Activated CD4-positive, alpha-beta T cell treated with anti-CD3 and anti-CD28 coated beads, Interleukin-2, amount 10 ng/mL, durations not matched to agents 24 days and 14 days (primary cell): ENCODE data around the gene GALNT1. TPM values are rescaled to one million over a fixed set of nuclear protein-coding genes. Genes with fewer than 3 reads are reported as not detected.

Experiments
- DNase-seq: peaks from one replicate; pipeline ENCODE4 v3.0.0; 2022
- H3K27ac Mint-ChIP-seq: one replicate; pipeline ENCODE4 v1.8.0; 2022; ENCODE audit warnings: mild to moderate bottlenecking, mixed read lengths
- H3K27me3 Mint-ChIP-seq: one replicate; pipeline ENCODE4 v1.8.0; 2022; ENCODE audit warnings: mixed read lengths
- H3K36me3 Mint-ChIP-seq: one replicate; pipeline ENCODE4 v1.8.0; 2022; ENCODE audit warnings: low read depth, mild to moderate bottlenecking, mixed read lengths
- H3K4me1 Mint-ChIP-seq: one replicate; pipeline ENCODE4 v1.8.0; 2021; ENCODE audit warnings: mixed read lengths
- H3K4me3 Mint-ChIP-seq: one replicate; pipeline ENCODE4 v1.8.0; 2022; ENCODE audit warnings: mild to moderate bottlenecking, moderate library complexity, mixed read lengths
- H3K9me3 Mint-ChIP-seq: one replicate; pipeline ENCODE4 v1.8.0; 2021; ENCODE audit warnings: mixed read lengths
- intact Hi-C: fragments of 100-400 bp; cut with micrococcal nuclease; formaldehyde crosslinking; loops from one replicate; pipeline ENCODE4 v1.15.1; 2023
- total RNA-seq: library from RNA; stranded (reverse); gene quantifications from 2 replicates; pipeline ENCODE4 v1.2.3, GENCODE V29; 2022

The GALNT1 gene
- total RNA-seq, 1 donor from 2014 or later, result 47.0 TPM

GRCh38 chr18:35589546-35589945 is 8.0 kb downstream of the GALNT1 start:
- Mint-ChIP-seq H3K4me3 (no peak overlapping the region), H3K27me3 (no peaks in the 10 kb centered on the region), H3K4me1 (peaks cover 17% of the 10 kb centered on the region), H3K27ac (no peak overlapping the region), H3K36me3 (peaks cover 13% of the 10 kb centered on the region), H3K9me3 (peaks cover 17% of the 10 kb centered on the region)
- intact Hi-C loops, result loop anchor here (10.0 kb wide), 1 partner anchor 615 kb away; no protein-coding TSS in a partner anchor
- DNase-seq, result no peak

GRCh38 chr18:35590935-35591334 is 9.4 kb downstream of the GALNT1 start:
- intact Hi-C loops, result no loop called here
- no peaks in the 10 kb centered on the region for H3K27me3 Mint-ChIP-seq
- H3K4me1 Mint-ChIP-seq, result peaks cover 11% of the 10 kb centered on the region
- no peak for DNase-seq
- peaks cover 12% of the 10 kb centered on the region for H3K9me3 Mint-ChIP-seq
- peaks cover 7% of the 10 kb centered on the region for H3K36me3 Mint-ChIP-seq
- H3K4me3 Mint-ChIP-seq, result no peak overlapping the region
- no peak overlapping the region for H3K27ac Mint-ChIP-seq

GRCh38 chr18:35592298-35592697 is 10.8 kb downstream of the GALNT1 start:
- Mint-ChIP-seq H3K4me1 (peaks cover 10% of the 10 kb centered on the region), H3K9me3 (peaks cover 7% of the 10 kb centered on the region), H3K27ac (no peak overlapping the region), H3K27me3 (no peaks in the 10 kb centered on the region), H3K4me3 (no peak overlapping the region), H3K36me3 (peaks cover 6% of the 10 kb centered on the region)
- intact Hi-C loops, result no loop called here
- DNase-seq, result no peak

- Mint-ChIP-seq H3K4me3 (no peak overlapping the region), H3K9me3 (peaks cover 3% of the 10 kb centered on the region), H3K27me3 (no peaks in the 10 kb centered on the region), H3K27ac (no peak overlapping the region), H3K36me3 (peaks cover 6% of the 10 kb centered on the region), H3K4me1 (peaks cover 4% of the 10 kb centered on the region)
- intact Hi-C loops, result no loop called here
- no peak for DNase-seq
These were observed 12.3 kb downstream of the GALNT1 start for GRCh38 chr18:35593859-35594258.

GRCh38 chr18:35597758-35598157 is 16.2 kb downstream of the GALNT1 start:
- Mint-ChIP-seq H3K9me3 (peaks cover 15% of the 10 kb centered on the region), H3K27me3 (no peaks in the 10 kb centered on the region), H3K4me1 (no peaks in the 10 kb centered on the region), H3K36me3 (peaks cover 24% of the 10 kb centered on the region), H3K4me3 (no peak overlapping the region), H3K27ac (no peak overlapping the region)
- intact Hi-C loops, result no loop called here
- DNase-seq, result no peak

- no peaks in the 10 kb centered on the region for H3K27me3 Mint-ChIP-seq
These were observed 20.8 kb downstream of the GALNT1 start for GRCh38 chr18:35602193-35602820.

GRCh38 chr18:35603008-35603407 is 21.5 kb downstream of the GALNT1 start:
- no peaks in the 10 kb centered on the region for H3K27me3 Mint-ChIP-seq
- H3K9me3 Mint-ChIP-seq, result peaks cover 29% of the 10 kb centered on the region
- no peak overlapping the region for H3K4me3 Mint-ChIP-seq
- no peak for DNase-seq
- intact Hi-C loops, result no loop called here
- H3K36me3 Mint-ChIP-seq, result peaks cover 28% of the 10 kb centered on the region
- H3K27ac Mint-ChIP-seq, result no peak overlapping the region
- peaks cover 7% of the 10 kb centered on the region for H3K4me1 Mint-ChIP-seq

More at GRCh38 chr18:35602193-35602820, 20.8 kb downstream of the GALNT1 start:
- no peak overlapping the region for H3K27ac Mint-ChIP-seq
- no peak for DNase-seq
- H3K4me1 Mint-ChIP-seq, result peaks cover 7% of the 10 kb centered on the region
- H3K4me3 Mint-ChIP-seq, result no peak overlapping the region
- H3K9me3 Mint-ChIP-seq, result peaks cover 29% of the 10 kb centered on the region
- intact Hi-C loops, result no loop called here
- peaks cover 28% of the 10 kb centered on the region for H3K36me3 Mint-ChIP-seq

- peaks cover 24% of the 10 kb centered on the region for H3K36me3 Mint-ChIP-seq
- no peak overlapping the region for H3K4me3 Mint-ChIP-seq
These were observed 22.0 kb downstream of the GALNT1 start for GRCh38 chr18:35603528-35603927.

GRCh38 chr18:35604369-35604768 is 22.8 kb downstream of the GALNT1 start:
- Mint-ChIP-seq H3K27ac (no peak overlapping the region), H3K4me3 (no peak overlapping the region), H3K9me3 (peaks cover 29% of the 10 kb centered on the region), H3K4me1 (peaks cover 7% of the 10 kb centered on the region), H3K36me3 (peaks cover 22% of the 10 kb centered on the region), H3K27me3 (no peaks in the 10 kb centered on the region)
- intact Hi-C loops, result no loop called here
- DNase-seq, result no peak

More at GRCh38 chr18:35603528-35603927, 22.0 kb downstream of the GALNT1 start:
- Mint-ChIP-seq H3K9me3 (peaks cover 29% of the 10 kb centered on the region), H3K27me3 (no peaks in the 10 kb centered on the region), H3K4me1 (peaks cover 7% of the 10 kb centered on the region), H3K27ac (no peak overlapping the region)
- intact Hi-C loops, result no loop called here
- no peak for DNase-seq

GRCh38 chr18:35605686-35606417 is 24.3 kb downstream of the GALNT1 start:
- H3K27ac Mint-ChIP-seq, result no peak overlapping the region
- intact Hi-C loops, result no loop called here
- H3K9me3 Mint-ChIP-seq, result peaks cover 22% of the 10 kb centered on the region
- no peak overlapping the region for H3K4me3 Mint-ChIP-seq
- H3K4me1 Mint-ChIP-seq, result peaks cover 7% of the 10 kb centered on the region
- no peak for DNase-seq
- H3K36me3 Mint-ChIP-seq, result peaks cover 14% of the 10 kb centered on the region
- H3K27me3 Mint-ChIP-seq, result no peaks in the 10 kb centered on the region

- Mint-ChIP-seq H3K27me3 (no peaks in the 10 kb centered on the region), H3K36me3 (peaks cover 2% of the 10 kb centered on the region), H3K4me1 (peaks cover 7% of the 10 kb centered on the region), H3K9me3 (peaks cover 6% of the 10 kb centered on the region), H3K4me3 (no peak overlapping the region), H3K27ac (no peak overlapping the region)
- DNase-seq, result no peak
- intact Hi-C loops, result loop anchor here (2.0 kb wide), 1 partner anchor 16 kb away; no protein-coding TSS in a partner anchor
These were observed 27.7 kb downstream of the GALNT1 start for GRCh38 chr18:35609236-35609635.

GRCh38 chr18:35610089-35610488 is 28.5 kb downstream of the GALNT1 start:
- H3K4me1 Mint-ChIP-seq, result peaks cover 7% of the 10 kb centered on the region
- H3K4me3 Mint-ChIP-seq, result no peak overlapping the region
- H3K36me3 Mint-ChIP-seq, result no peaks in the 10 kb centered on the region
- H3K9me3 Mint-ChIP-seq, result no peaks in the 10 kb centered on the region
- intact Hi-C loops, result loop anchor here (10.0 kb wide), 2 partner anchors 565 to 745 kb away; partner anchors contain the start of gene MAPRE2
- no peaks in the 10 kb centered on the region for H3K27me3 Mint-ChIP-seq
- DNase-seq, result no peak
- H3K27ac Mint-ChIP-seq, result no peak overlapping the region

- no peaks in the 10 kb centered on the region for H3K36me3 Mint-ChIP-seq
- H3K27me3 Mint-ChIP-seq, result no peaks in the 10 kb centered on the region
- no peak for DNase-seq
- intact Hi-C loops, result loop anchor here (10.0 kb wide), 2 partner anchors 566 to 746 kb away; partner anchors contain the start of gene MAPRE2
- no peak overlapping the region for H3K27ac Mint-ChIP-seq
- H3K9me3 Mint-ChIP-seq, result no peaks in the 10 kb centered on the region
- no peak overlapping the region for H3K4me3 Mint-ChIP-seq
- H3K4me1 Mint-ChIP-seq, result peaks cover 6% of the 10 kb centered on the region
These were observed 29.2 kb downstream of the GALNT1 start for GRCh38 chr18:35610724-35611123.

GRCh38 chr18:35611518-35611917 is 30.0 kb downstream of the GALNT1 start:
- H3K9me3 Mint-ChIP-seq, result no peaks in the 10 kb centered on the region
- no peak overlapping the region for H3K4me3 Mint-ChIP-seq

More at GRCh38 chr18:35611518-35611917, 30.0 kb downstream of the GALNT1 start:
- H3K4me1 Mint-ChIP-seq, result peaks cover 2% of the 10 kb centered on the region
- no peaks in the 10 kb centered on the region for H3K36me3 Mint-ChIP-seq
- H3K27ac Mint-ChIP-seq, result no peak overlapping the region
- DNase-seq, result no peak
- intact Hi-C loops, result loop anchor here (10.0 kb wide), 2 partner anchors 567 to 747 kb away; partner anchors contain the start of gene MAPRE2
- H3K27me3 Mint-ChIP-seq, result no peaks in the 10 kb centered on the region
